Gastrocnemius medialis (tissue), 4 donors: ENCODE data around the gene SHC1.

Experiments
- POLR2A ChIP-seq, 2 donors: fragments of 450-650 bp; IDR thresholded peaks; one replicate each; pipeline ENCODE4 v1.6.1; 2017; ENCODE audit warnings: antibody characterized with exemption in 2 of 2, mild to moderate bottlenecking in 2 of 2, moderate library complexity in 2 of 2
- TF ChIP-seq, protein P1 (sequence below), 5 experiments: fragments of 450-650 bp in 3 of 5; fragments of 200-600 bp in 2 of 5; sonication (generic) in 2 of 5; IDR thresholded peaks in 4 of 5; conservative IDR thresholded peaks in 1 of 5; 1 replicate in 4 of 5; 2 replicates in 1 of 5; pipeline ENCODE4 v1.5.1; 2016 to 2019; ENCODE audit warnings: antibody characterized with exemption in 5 of 5, mild to moderate bottlenecking in 3 of 5, moderate library complexity in 3 of 5

DNA sequence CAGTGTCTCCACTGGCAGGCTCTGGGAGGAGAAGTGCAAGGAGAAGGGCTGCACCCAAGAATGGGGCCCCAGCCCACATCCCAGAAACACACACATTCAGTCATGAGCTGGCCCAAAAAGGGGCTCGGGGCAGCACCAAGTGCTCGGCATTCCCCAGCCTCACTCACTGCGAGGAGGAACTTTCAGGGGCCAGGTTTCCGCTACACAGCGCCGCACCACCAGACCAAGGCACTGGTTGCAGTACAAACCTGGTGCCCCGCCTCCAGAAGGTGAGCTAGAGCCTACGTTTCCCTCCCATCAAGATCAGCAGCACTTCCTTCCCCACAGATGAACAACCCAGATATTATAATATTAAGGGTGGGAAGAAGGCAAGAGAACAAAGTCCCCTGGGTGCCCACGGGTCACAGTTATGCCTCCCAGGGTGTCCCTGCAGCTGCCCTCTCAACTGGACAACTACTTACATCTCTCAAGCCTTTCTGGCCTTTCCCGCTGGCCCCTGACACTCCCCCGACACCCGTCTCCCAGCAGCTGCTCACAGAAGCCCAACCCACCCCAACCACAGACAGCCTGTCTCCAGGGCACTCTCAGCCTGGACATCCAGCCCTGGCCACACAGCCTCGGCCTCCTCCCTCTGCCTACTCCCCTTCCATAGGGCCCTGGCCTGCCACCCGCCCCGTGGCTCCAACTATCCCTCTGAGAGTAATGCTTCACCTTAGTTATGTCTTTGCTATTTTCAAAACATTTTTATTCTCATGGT lies 18.5 kb downstream of the SHC1 start:
- TF ChIP-seq, protein P1, sequence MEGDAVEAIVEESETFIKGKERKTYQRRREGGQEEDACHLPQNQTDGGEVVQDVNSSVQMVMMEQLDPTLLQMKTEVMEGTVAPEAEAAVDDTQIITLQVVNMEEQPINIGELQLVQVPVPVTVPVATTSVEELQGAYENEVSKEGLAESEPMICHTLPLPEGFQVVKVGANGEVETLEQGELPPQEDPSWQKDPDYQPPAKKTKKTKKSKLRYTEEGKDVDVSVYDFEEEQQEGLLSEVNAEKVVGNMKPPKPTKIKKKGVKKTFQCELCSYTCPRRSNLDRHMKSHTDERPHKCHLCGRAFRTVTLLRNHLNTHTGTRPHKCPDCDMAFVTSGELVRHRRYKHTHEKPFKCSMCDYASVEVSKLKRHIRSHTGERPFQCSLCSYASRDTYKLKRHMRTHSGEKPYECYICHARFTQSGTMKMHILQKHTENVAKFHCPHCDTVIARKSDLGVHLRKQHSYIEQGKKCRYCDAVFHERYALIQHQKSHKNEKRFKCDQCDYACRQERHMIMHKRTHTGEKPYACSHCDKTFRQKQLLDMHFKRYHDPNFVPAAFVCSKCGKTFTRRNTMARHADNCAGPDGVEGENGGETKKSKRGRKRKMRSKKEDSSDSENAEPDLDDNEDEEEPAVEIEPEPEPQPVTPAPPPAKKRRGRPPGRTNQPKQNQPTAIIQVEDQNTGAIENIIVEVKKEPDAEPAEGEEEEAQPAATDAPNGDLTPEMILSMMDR (IDR thresholded peaks at IDR 0.05 in 4 of 5, conservative IDR thresholded peaks at IDR 0.05 in 1 of 5): no peak
- TF ChIP-seq POLR2A (IDR thresholded peaks at IDR 0.05): no peak
